LNCAP (cell line): ENCODE data around the gene KLB.

Source experiments
- CTCF ChIP-seq: fragments of 450-650 bp; IDR thresholded peaks from 2 replicates; pipeline ENCODE4 v1.5.1; 2017; ENCODE audit warnings: mild to moderate bottlenecking

KLB gene

GRCh38 chr4:39406763-39407583 lies at the start of gene KLB:
KLB (plus strand) TSS chr4:39406930; CDS start chr4:39406950, 20 bp downstream.
- no peak for TF ChIP-seq CTCF

GRCh38 chr4:39357002-39357401 lies 49.7 kb upstream of the KLB start:
- no peak for TF ChIP-seq CTCF

GRCh38 chr4:39362827-39363226 lies 43.9 kb upstream of the KLB start:
- no peak for TF ChIP-seq CTCF

- no peak for TF ChIP-seq CTCF
These were observed 42.8 kb upstream of the KLB start for GRCh38 chr4:39363773-39364393.

- no peak for TF ChIP-seq CTCF
These were observed 41.4 kb upstream of the KLB start for GRCh38 chr4:39365360-39365759.

GRCh38 chr4:39365830-39366771 lies 40.6 kb upstream of the KLB start, which contains the start of gene RFC1:
RFC1 (minus strand) TSS chr4:39366362; CDS start chr4:39366241, 121 bp downstream.
- no peak for TF ChIP-seq CTCF

GRCh38 chr4:39367166-39367565 lies 39.6 kb upstream of the KLB start:
- no peak for TF ChIP-seq CTCF
